ENCODE measurements around the gene BHLHE41. TPM values are rescaled to one million over a fixed set of nuclear protein-coding genes. Genes with fewer than 3 reads are reported as not detected.

Gene BHLHE41
- total RNA-seq, 1 donor from 2014 or later = 2.9 TPM

DNA sequence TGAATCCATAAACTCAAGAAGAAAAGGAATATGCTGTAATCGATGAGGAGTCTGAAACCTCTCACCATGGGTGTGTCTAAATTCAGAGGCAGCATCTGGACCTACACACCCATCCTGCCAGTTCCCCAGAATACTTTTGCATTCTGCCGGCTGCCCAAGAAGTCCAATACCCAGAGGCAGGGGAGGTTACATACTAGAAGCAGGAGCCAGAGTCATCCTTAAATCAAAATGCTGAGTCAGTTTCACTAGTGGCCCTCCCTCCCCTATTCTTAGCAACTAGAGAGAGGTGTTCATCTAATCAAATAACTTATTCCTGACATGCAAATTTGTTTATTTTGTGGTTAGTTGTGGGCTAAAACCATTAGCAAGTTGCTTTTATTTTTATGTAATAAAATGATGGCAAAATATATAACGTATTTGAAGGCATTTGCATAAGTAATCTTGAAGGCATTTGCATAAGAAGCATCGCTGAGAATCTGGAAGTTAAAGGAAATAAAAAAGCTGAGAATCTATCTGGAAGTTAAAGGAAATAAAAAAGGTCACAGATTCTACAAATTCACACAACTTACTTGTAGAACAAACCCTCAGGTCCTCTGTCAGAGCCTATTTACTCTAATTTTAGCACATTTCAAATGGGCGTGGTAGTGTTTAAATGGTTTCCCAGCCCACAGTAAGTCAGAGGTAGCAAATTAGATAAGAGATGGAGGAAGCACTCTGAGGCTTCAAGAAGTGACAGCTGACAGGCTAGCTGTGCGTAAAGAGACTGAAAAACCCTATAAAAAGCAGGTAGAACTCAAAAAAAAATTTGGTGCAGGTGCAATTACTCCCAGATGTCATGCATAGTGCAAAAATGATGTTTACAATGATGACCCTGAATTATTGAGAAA, 7.8 kb downstream of the BHLHE41 start:
- Histone ChIP-seq H2AFZ (ENCODE audit: low read depth, low read length) (no peak overlapping the region), H3K79me2 (ENCODE audit: insufficient read depth, low read length) (peaks cover 16% of the 10 kb centered on the region), H3K4me2 (ENCODE audit: low read length) (no peak overlapping the region), H3K9me3 (ENCODE audit: insufficient read depth, low read depth, low read length) (no peaks in the 10 kb centered on the region), H4K20me1 (ENCODE audit: insufficient read depth, low read length) (no peaks in the 10 kb centered on the region), H3K36me3 (ENCODE audit: insufficient read depth, low read length) (no peaks in the 10 kb centered on the region), H3K27me3 (ENCODE audit: insufficient read depth, low read length) (no peaks in the 10 kb centered on the region), H3K9ac (ENCODE audit: low read length) (no peak overlapping the region), H3K4me1 (ENCODE audit: insufficient read depth, low read length) (peaks cover 31% of the 10 kb centered on the region), H3K27ac (ENCODE audit: low read depth, low read length) (no peak overlapping the region), H3K4me3 (ENCODE audit: insufficient read depth, low read depth, low read length) (no peak overlapping the region)
- no peak for DNase-seq (ENCODE audit: low read depth)
- TF ChIP-seq, protein P1, sequence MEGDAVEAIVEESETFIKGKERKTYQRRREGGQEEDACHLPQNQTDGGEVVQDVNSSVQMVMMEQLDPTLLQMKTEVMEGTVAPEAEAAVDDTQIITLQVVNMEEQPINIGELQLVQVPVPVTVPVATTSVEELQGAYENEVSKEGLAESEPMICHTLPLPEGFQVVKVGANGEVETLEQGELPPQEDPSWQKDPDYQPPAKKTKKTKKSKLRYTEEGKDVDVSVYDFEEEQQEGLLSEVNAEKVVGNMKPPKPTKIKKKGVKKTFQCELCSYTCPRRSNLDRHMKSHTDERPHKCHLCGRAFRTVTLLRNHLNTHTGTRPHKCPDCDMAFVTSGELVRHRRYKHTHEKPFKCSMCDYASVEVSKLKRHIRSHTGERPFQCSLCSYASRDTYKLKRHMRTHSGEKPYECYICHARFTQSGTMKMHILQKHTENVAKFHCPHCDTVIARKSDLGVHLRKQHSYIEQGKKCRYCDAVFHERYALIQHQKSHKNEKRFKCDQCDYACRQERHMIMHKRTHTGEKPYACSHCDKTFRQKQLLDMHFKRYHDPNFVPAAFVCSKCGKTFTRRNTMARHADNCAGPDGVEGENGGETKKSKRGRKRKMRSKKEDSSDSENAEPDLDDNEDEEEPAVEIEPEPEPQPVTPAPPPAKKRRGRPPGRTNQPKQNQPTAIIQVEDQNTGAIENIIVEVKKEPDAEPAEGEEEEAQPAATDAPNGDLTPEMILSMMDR (IDR thresholded peaks at IDR 0.05; ENCODE audit: insufficient read depth, low read depth, low read length) = no peak
- no peak for TF ChIP-seq EZH2 (IDR thresholded peaks at IDR 0.05; ENCODE audit: insufficient read depth, low read length)
- Mint-ChIP-seq H3K27me3 (ENCODE audit: low read depth, unreplicated experiment) (peaks cover 19% of the 10 kb centered on the region), H3K27ac (ENCODE audit: unreplicated experiment) (no peak overlapping the region), H3K4me3 (ENCODE audit: unreplicated experiment) (no peak overlapping the region), H3K9me3 (ENCODE audit: unreplicated experiment) (no peaks in the 10 kb centered on the region), H3K4me1 (ENCODE audit: low read depth, unreplicated experiment) (peaks cover 16% of the 10 kb centered on the region), H3K36me3 (ENCODE audit: low read depth, unreplicated experiment) (no peaks in the 10 kb centered on the region)
- FAIRE-seq = no peak

DNA sequence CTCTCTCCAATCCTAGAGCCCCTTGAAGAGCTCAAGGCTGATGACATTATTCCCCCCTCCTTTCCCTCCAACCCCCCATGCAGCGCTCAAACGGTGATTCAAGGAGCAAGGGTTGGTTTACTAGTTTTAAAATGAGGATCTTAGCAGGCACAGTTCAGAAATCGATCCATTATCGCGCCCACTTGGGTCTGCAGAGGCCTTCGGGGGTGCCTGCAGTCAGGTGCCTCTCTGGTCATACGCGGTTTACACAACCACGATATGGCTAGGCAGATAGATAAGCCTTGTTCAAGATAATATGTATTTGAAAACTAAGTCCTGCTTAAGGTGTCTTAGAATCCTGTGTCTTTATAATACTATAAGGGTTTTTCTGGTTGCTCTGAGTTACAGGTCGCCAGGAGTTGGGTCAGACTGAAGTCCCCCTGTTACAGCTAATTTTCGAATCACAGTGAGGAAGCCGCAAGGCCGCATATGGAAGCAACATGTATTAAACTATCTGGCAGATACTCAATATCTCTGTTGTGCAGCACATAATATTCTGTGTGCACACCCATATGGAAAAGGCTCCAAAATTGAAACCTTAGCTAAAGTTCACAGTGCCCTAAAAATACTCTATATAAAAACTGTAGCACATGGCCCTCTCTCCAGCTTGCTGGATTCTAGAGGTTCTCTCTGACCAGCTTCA, 10.0 kb downstream of the BHLHE41 start:
- H3K79me2 ChIP-seq (ENCODE audit: insufficient read depth, low read length) = no peaks in the 10 kb centered on the region
- Mint-ChIP-seq H3K36me3 (ENCODE audit: low read depth, unreplicated experiment) (no peaks in the 10 kb centered on the region), H3K9me3 (ENCODE audit: unreplicated experiment) (no peaks in the 10 kb centered on the region), H3K27me3 (ENCODE audit: low read depth, unreplicated experiment) (peaks cover 11% of the 10 kb centered on the region), H3K4me3 (ENCODE audit: unreplicated experiment) (peak overlapping the region; percentile 76), H3K27ac (ENCODE audit: unreplicated experiment) (peak overlapping the region; percentile 92), H3K4me1 (ENCODE audit: low read depth, unreplicated experiment) (peaks cover 16% of the 10 kb centered on the region)
- H3K9me3 ChIP-seq (ENCODE audit: insufficient read depth, low read depth, low read length) = no peaks in the 10 kb centered on the region
- peak overlapping the region; percentile 60 for H3K4me3 ChIP-seq (ENCODE audit: insufficient read depth, low read depth, low read length)
- H3K4me1 ChIP-seq (ENCODE audit: insufficient read depth, low read length) = peaks cover 21% of the 10 kb centered on the region
- H3K27ac ChIP-seq (ENCODE audit: low read depth, low read length) = peak overlapping the region; percentile 79
- TF ChIP-seq, protein P1 (IDR thresholded peaks at IDR 0.05; ENCODE audit: insufficient read depth, low read depth, low read length) = no peak
- no peak for TF ChIP-seq EZH2 (IDR thresholded peaks at IDR 0.05; ENCODE audit: insufficient read depth, low read length)
- H3K36me3 ChIP-seq (ENCODE audit: insufficient read depth, low read length) = no peaks in the 10 kb centered on the region
- no peaks in the 10 kb centered on the region for H4K20me1 ChIP-seq (ENCODE audit: insufficient read depth, low read length)
- H3K9ac ChIP-seq (ENCODE audit: low read length) = peak overlapping the region; percentile 86
- no peaks in the 10 kb centered on the region for H3K27me3 ChIP-seq (ENCODE audit: insufficient read depth, low read length)
- peak overlapping the region; percentile 61 for H2AFZ ChIP-seq (ENCODE audit: low read depth, low read length)
- H3K4me2 ChIP-seq (ENCODE audit: low read length) = peak overlapping the region; percentile 83
- FAIRE-seq (no peak), DNase-seq (ENCODE audit: low read depth) (no peak)

Measured in astrocyte (in vitro differentiated cells and primary cell).